T-helper 17 cell (primary cell): Measurements from ENCODE around the gene SPAG16. TPM values are rescaled to one million over a fixed set of nuclear protein-coding genes. Genes with fewer than 3 reads are reported as not detected.

Source experiments
- ATAC-seq: fragments of 150-1000 bp; cut with Tn5 transposase; 2 replicates; pipeline ENCODE4 v1.10.0; 2021; ENCODE audit warnings: mild to moderate bottlenecking, moderate library complexity
- DNase-seq, 3 donors: peaks; one replicate each; pipeline versions ENCODE4 v3.0.0 to v3.0.0-alpha.2; 2020 to 2021
- H3K9me3 ChIP-seq: one replicate; pipeline ENCODE4 v1.7.0; 2013; ENCODE audit warnings: low read length, mild to moderate bottlenecking; ENCODE audit not compliant: control insufficient read depth, poor library complexity, severe bottlenecking
- H3K27ac Mint-ChIP-seq: one replicate; pipeline ENCODE4 v1.8.0; 2022; ENCODE audit warnings: mild to moderate bottlenecking, moderate library complexity, mixed read lengths
- H3K27me3 Mint-ChIP-seq: one replicate; pipeline ENCODE4 v1.8.0; 2022; ENCODE audit warnings: mixed read lengths
- H3K36me3 Mint-ChIP-seq: one replicate; pipeline ENCODE4 v1.8.0; 2022; ENCODE audit warnings: low read depth, mixed read lengths
- H3K4me1 Mint-ChIP-seq: one replicate; pipeline ENCODE4 v1.8.0; 2022; ENCODE audit warnings: mild to moderate bottlenecking, mixed read lengths
- H3K4me3 Mint-ChIP-seq: one replicate; pipeline ENCODE4 v1.8.0; 2022; ENCODE audit warnings: mild to moderate bottlenecking, moderate library complexity, mixed read lengths
- total RNA-seq, 4 donors: library from RNA in 2 of 4; stranded (reverse) in 2 of 4; gene quantifications; one replicate each; pipeline ENCODE4 v1.2.3 and lab custom pipeline; 2022 to 2026

The SPAG16 gene
- total RNA-seq, 2 donors from 2014 or later = 4.1 to 5.1 TPM

DNA sequence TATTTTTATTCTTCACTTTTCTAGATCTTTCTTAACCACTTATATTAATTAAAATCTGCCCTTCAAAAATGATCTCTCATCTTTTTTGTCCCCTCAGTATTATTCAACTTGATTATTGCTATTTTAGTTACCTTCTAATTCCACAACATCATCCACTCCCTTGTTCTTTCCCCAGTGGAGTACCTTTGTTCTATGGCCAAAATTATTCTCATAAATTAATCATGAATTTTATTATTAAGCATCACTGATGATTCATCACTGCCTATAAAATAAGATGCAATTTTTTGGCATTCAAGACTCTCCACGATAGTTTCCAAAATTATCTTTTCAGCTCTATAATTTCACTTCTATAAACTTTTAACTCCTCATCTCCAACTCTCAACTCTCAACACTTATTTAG, 505.7 kb downstream of the SPAG16 start:
- no peaks in the 10 kb centered on the region for H3K9me3 ChIP-seq
- ATAC-seq (no peak), DNase-seq (no peak)
- Mint-ChIP-seq H3K27ac (no peak overlapping the region), H3K4me3 (no peak overlapping the region), H3K4me1 (no peaks in the 10 kb centered on the region), H3K36me3 (no peaks in the 10 kb centered on the region), H3K27me3 (no peaks in the 10 kb centered on the region)

DNA sequence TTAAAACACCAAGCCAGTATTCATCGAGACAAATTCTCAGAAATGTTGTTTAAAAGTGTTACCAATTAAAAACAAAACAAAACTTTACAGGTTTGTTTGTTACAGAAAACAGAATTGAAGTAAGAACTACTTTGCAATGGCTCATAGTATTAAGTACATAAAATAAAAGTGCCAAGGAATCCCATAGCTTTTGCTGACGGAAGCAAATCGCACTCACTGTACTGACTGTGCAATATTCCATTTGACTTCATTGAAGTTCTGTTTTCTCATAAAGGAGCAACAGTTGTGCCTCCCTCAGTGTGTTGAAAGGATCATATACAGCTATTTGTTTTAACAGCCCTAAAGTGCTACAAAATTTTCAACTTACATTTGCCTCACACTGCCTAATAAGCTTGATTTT, 507.8 kb downstream of the SPAG16 start:
- Mint-ChIP-seq H3K4me3 (no peak overlapping the region), H3K27me3 (no peaks in the 10 kb centered on the region), H3K27ac (no peak overlapping the region), H3K4me1 (no peaks in the 10 kb centered on the region), H3K36me3 (no peaks in the 10 kb centered on the region)
- no peaks in the 10 kb centered on the region for H3K9me3 ChIP-seq
- ATAC-seq (no peak), DNase-seq (no peak)

DNA sequence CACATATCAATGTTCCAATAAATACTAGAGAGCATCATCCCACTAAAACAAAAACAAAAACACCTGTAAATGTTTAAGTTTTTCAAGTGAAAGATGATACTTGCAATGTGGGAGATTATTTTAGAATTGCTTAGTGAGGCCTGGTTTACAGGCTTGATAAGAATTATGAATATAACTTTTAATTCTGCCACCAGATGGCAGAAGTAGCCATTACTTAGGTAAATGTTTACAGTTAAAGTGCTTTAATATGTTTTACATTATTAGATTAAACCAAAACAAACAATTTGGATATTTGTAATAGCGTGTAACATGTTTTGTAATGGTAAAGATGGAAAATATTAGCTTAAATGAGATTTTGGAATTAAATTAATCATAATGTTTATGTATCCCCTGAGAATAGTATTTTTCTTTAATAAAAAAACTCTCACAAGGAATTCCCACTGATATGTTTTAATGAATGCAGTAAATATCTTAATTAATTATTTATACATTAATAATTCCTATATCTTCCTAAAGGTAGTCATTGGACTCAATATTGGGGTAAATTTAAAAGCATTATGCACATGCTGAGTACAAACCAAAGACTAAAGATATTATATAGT, 522.0 kb downstream of the SPAG16 start:
- no peak overlapping the region for H3K27ac Mint-ChIP-seq
- ATAC-seq (no peak), DNase-seq (no peak)
- no peaks in the 10 kb centered on the region for H3K4me1 Mint-ChIP-seq
- H3K36me3 Mint-ChIP-seq = no peaks in the 10 kb centered on the region
- no peaks in the 10 kb centered on the region for H3K9me3 ChIP-seq
- no peaks in the 10 kb centered on the region for H3K27me3 Mint-ChIP-seq
- H3K4me3 Mint-ChIP-seq = no peak overlapping the region

DNA sequence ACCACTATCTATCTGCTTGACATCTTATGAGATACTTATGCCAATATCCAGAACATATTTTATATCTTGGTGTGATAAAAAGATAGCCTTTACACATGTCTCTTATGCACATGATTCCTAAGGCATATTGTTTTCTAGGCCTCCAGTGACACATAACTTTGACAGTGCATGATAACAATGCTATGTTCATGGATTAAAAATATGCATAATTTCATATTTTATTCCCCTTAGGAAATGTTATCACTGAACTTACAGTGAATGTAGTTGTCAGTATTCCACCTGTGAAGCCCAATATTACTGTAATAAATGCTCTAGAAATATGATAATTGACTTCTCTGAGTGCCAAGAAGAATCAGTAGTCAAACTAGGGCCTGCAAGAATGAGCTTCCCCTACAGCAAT, 532.3 kb downstream of the SPAG16 start:
- no peak overlapping the region for H3K4me3 Mint-ChIP-seq
- no peaks in the 10 kb centered on the region for H3K27me3 Mint-ChIP-seq
- H3K36me3 Mint-ChIP-seq = no peaks in the 10 kb centered on the region
- H3K27ac Mint-ChIP-seq = no peak overlapping the region
- DNase-seq (no peak), ATAC-seq (no peak)
- H3K4me1 Mint-ChIP-seq = no peaks in the 10 kb centered on the region
- H3K9me3 ChIP-seq = no peaks in the 10 kb centered on the region

DNA sequence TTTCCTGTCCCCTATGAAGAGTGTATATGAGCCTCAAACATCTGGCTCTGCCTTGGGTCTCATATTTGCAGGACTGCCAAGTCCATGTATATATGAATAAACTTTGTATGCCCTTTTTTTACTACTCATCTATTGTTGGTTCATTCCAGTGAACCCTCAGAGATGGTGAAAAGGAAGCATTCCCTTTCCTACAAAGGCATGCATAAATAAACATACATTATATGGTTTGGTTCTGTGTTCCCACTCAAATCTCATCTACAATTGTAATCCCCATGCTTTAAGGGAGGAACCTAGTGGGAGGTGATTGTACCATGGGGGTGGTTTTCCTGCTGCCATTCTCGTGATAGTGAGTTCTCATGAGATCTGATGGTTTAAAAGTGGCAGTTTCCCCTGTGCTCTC, 534.2 kb downstream of the SPAG16 start:
- ATAC-seq (no peak), DNase-seq (no peak)
- H3K27ac Mint-ChIP-seq = no peak overlapping the region
- H3K4me1 Mint-ChIP-seq = no peaks in the 10 kb centered on the region
- H3K9me3 ChIP-seq = no peaks in the 10 kb centered on the region
- no peaks in the 10 kb centered on the region for H3K36me3 Mint-ChIP-seq
- H3K27me3 Mint-ChIP-seq = no peaks in the 10 kb centered on the region
- no peak overlapping the region for H3K4me3 Mint-ChIP-seq

DNA sequence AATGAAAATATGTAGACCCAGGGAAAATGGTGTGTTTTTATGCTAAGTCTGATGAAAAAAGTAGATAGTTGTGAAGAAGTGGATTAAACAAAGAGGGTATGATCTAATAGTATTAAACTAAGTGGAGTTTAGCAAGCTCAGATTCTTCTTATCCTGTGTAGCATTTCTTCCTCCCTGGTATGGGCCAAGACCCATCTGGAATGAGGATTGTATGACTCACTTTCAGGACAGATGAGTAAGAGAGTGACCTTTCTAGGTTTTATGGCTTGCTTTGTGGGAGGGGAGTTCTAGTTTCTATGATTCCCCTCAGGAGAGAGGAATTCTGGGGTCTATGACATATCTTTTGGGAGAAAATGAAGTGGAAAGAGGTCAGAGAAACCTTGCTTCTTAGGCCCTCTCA, 550.1 kb downstream of the SPAG16 start:
- H3K4me3 Mint-ChIP-seq = no peak overlapping the region
- no peak for ATAC-seq
- no peak for DNase-seq
- no peaks in the 10 kb centered on the region for H3K36me3 Mint-ChIP-seq
- H3K27ac Mint-ChIP-seq = no peak overlapping the region
- no peaks in the 10 kb centered on the region for H3K4me1 Mint-ChIP-seq
- no peaks in the 10 kb centered on the region for H3K9me3 ChIP-seq
- no peaks in the 10 kb centered on the region for H3K27me3 Mint-ChIP-seq

DNA sequence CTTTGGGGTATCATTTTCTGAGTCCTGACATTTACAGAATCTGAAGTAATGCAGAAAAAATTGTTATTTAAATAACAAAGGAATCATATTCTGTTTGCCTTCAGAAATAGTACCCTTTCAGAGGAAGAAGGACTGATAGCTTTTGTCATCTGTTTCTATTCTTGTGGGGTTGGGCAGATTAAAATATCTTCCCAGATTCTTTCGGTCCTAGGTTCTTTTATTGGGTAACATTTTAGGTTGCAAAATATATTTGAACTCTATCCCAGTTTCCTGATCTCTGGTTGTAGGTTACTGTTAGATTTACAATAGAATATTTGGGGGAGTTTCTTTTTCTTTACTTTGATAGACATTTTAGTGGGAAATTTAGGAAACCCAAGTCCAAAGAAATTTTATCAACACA, 550.5 kb downstream of the SPAG16 start:
- Mint-ChIP-seq H3K27me3 (no peaks in the 10 kb centered on the region), H3K4me3 (no peak overlapping the region), H3K36me3 (no peaks in the 10 kb centered on the region), H3K4me1 (no peaks in the 10 kb centered on the region), H3K27ac (no peak overlapping the region)
- DNase-seq = no peak
- H3K9me3 ChIP-seq = no peaks in the 10 kb centered on the region
- no peak for ATAC-seq

DNA sequence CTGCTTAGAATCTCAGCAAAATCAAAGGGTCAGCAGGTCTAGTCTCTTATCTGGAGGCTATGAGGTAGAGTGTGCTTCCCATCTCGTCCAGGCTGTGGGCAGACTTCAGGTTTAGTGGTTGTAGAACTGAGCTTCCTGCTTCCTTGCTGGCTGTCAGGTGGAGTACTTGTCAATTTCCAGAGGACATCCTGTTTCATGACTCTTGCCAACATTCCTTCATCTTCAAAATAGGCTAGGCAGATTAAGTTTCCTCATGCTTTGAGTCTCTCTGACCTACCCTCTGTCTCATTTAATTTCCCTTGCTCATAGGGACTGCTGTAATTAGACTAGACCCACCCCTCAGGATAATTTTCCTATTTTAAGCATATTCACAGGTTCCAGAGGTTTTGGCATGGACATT, 562.6 kb downstream of the SPAG16 start:
- no peak overlapping the region for H3K4me3 Mint-ChIP-seq
- H3K36me3 Mint-ChIP-seq = no peaks in the 10 kb centered on the region
- H3K9me3 ChIP-seq = no peaks in the 10 kb centered on the region
- DNase-seq (no peak), ATAC-seq (no peak)
- H3K27me3 Mint-ChIP-seq = no peaks in the 10 kb centered on the region
- no peaks in the 10 kb centered on the region for H3K4me1 Mint-ChIP-seq
- no peak overlapping the region for H3K27ac Mint-ChIP-seq

DNA sequence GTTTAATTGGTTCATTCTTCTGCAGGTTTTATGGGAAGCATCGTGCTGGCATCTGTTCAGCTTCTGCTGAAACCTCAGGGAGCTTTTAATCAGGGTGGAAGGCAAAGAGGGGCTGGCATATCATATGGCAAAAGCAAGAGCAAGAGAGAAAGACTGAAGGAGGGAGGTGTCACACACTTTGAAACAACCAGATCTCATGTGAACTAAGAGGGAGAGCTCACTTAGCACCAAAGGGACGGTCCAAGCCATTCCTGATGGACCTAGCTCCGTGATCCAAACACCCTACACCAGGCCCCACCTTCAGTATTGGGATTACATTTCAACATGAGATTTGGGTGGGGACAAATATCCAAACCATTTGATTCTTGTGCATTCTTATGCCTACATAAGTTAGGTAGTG, 563.1 kb downstream of the SPAG16 start:
- no peaks in the 10 kb centered on the region for H3K36me3 Mint-ChIP-seq
- H3K4me3 Mint-ChIP-seq = no peak overlapping the region
- H3K4me1 Mint-ChIP-seq = no peaks in the 10 kb centered on the region
- ATAC-seq (no peak), DNase-seq (no peak)
- H3K27ac Mint-ChIP-seq = no peak overlapping the region
- H3K9me3 ChIP-seq = no peaks in the 10 kb centered on the region
- no peaks in the 10 kb centered on the region for H3K27me3 Mint-ChIP-seq

DNA sequence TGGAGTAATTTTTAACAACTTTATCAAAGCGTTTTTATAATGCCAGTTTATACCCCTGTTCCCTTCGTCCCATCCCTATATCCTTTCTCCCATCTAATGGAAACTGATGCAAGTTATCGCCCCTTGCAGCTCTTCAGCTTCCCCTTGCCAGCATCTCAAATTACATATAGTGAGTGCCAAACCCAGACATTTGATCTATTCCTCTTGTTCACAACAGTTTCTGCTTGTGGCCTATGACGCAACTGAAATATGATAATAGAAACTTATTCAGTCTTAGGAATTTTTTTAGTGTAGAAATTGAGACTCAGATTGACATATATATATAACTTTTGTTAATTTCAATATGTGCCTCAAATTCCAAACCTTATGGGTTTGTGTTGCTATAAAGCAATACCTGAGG, 564.4 kb downstream of the SPAG16 start:
- H3K4me1 Mint-ChIP-seq = no peaks in the 10 kb centered on the region
- no peak overlapping the region for H3K27ac Mint-ChIP-seq
- ATAC-seq (no peak), DNase-seq (no peak)
- no peaks in the 10 kb centered on the region for H3K36me3 Mint-ChIP-seq
- H3K27me3 Mint-ChIP-seq = no peaks in the 10 kb centered on the region
- no peak overlapping the region for H3K4me3 Mint-ChIP-seq
- H3K9me3 ChIP-seq = no peaks in the 10 kb centered on the region

DNA sequence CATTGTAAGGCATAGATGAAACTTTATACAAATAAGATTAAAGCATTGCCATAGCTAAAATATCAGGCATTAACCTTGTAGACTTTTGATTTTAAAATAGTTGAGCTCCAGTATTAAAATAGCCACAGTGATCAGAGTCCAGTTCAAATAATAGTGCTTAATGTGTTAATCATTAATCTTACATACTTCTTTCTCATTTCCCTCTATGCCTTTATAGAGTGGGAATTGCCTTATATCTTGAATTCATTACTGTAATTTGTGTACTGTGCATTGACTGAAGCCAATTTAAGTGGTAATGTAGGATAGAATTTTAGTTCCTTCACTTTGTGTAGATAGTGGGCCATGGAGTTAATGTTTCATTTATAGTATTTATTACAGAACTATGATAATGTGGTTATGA, 577.4 kb downstream of the SPAG16 start:
- ATAC-seq (no peak), DNase-seq (no peak)
- Mint-ChIP-seq H3K36me3 (no peaks in the 10 kb centered on the region), H3K27ac (no peak overlapping the region), H3K4me1 (no peaks in the 10 kb centered on the region), H3K4me3 (no peak overlapping the region), H3K27me3 (no peaks in the 10 kb centered on the region)
- no peaks in the 10 kb centered on the region for H3K9me3 ChIP-seq

DNA sequence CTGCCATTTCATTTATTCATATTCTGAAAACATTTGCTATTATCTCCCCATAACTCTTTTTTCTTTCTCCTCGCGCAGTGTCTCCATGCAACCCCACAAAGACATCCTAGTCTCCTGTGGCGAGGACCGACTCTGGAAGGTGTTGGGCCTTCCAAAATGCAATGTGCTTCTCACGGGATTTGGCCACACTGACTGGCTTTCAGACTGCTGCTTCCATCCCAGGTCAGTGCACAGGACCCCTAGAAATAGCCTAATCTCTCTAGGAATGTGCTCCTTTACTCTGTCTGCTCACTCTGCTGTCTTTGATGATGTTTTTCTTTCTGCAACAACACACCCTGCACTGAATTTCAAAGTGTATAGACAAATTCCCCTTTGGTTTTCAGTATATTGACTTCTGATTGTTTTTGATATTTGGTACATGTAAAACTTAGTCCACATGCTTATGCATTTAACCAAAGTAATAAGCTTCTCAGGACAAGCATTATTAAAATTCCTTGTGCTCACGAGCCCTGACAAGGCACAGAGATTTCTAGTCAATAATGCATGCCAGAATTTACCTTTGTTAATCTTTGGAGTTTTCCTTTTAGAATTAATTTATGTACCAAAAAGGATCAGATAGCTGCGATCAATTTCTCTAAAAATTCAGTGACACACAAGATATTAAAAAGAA, 578.3 kb downstream of the SPAG16 start:
- no peaks in the 10 kb centered on the region for H3K27me3 Mint-ChIP-seq
- DNase-seq (no peak), ATAC-seq (no peak)
- H3K4me1 Mint-ChIP-seq = no peaks in the 10 kb centered on the region
- no peaks in the 10 kb centered on the region for H3K36me3 Mint-ChIP-seq
- no peak overlapping the region for H3K4me3 Mint-ChIP-seq
- H3K9me3 ChIP-seq = no peaks in the 10 kb centered on the region
- no peak overlapping the region for H3K27ac Mint-ChIP-seq

DNA sequence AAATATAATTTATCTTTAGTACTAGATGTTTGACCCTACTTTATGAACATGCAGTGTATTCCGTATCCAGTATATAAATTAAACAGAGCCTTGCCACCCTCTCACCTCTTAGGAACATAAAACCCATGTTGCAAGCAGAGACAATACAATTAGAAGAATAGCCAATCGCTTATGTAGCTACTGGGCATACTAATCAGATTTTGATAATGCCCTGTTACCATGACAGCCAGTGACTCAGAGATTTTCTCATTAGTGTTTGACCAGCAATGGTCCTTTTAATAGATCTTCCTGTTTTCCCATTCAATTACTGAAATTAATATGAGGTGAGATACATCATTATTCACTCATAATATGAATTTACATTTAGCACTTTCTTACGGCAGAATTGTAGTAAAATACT, 579.3 kb downstream of the SPAG16 start:
- H3K4me3 Mint-ChIP-seq = no peak overlapping the region
- no peak overlapping the region for H3K27ac Mint-ChIP-seq
- H3K27me3 Mint-ChIP-seq = no peaks in the 10 kb centered on the region
- H3K36me3 Mint-ChIP-seq = no peaks in the 10 kb centered on the region
- ATAC-seq (no peak), DNase-seq (no peak)
- H3K9me3 ChIP-seq = no peaks in the 10 kb centered on the region
- H3K4me1 Mint-ChIP-seq = no peaks in the 10 kb centered on the region

DNA sequence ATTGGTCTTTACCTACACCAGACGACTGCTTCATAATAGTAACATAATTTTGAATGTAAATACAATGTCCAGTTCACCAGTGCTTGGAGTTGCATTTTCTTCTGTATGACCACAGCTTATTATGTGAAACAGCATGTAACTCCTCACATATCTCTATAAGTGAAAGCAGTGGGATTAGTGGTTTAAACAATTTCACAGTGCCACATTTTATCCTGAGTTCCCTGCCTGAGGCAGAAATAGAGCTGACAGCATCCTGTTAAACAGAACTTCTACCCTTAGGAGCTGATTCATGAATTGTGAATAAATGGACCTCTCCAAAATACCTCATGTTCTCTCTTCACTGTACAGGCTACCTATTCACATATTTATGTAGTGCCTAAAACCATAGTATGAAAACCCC, 584.3 kb downstream of the SPAG16 start:
- no peaks in the 10 kb centered on the region for H3K27me3 Mint-ChIP-seq
- no peak overlapping the region for H3K4me3 Mint-ChIP-seq
- no peaks in the 10 kb centered on the region for H3K4me1 Mint-ChIP-seq
- H3K27ac Mint-ChIP-seq = no peak overlapping the region
- H3K9me3 ChIP-seq = no peaks in the 10 kb centered on the region
- ATAC-seq (no peak), DNase-seq (no peak)
- H3K36me3 Mint-ChIP-seq = no peaks in the 10 kb centered on the region
